DMS114 treated with DMSO at 0.1 percent for 48 hours (cell line): Measurements from ENCODE around the gene C20orf204.
"Not testable (repeated sequence)": the region's sequence is repeated elsewhere in the genome, so short reads cannot be mapped to it uniquely, and the experiment has no call there.

Experiments used
- DNase-seq: peaks from one replicate; lab custom pipeline; 2025; ENCODE audit not compliant: unreplicated experiment; lab: John Stamatoyannopoulos, UW

Gene C20orf204

GRCh38 chr20:64082126-64082731, 46.2 kb downstream of the C20orf204 start:
- DNase-seq: no peak

- DNase-seq: no peak
These were observed 46.9 kb downstream of the C20orf204 start for GRCh38 chr20:64082820-64083377.

- peak; percentile 62 for DNase-seq
These were observed 47.4 kb downstream of the C20orf204 start for GRCh38 chr20:64083378-64083803.

GRCh38 chr20:64083804-64084684, 48.1 kb downstream of the C20orf204 start, which contains the start of gene LKAAEAR1:
Gene LKAAEAR1, minus strand, starts transcription at chr20:64084398. Its CDS starts 179 bp downstream, at chr20:64084219.
- DNase-seq: no peak

- no peak for DNase-seq
These were observed 48.7 kb downstream of the C20orf204 start for GRCh38 chr20:64084685-64085152.

GRCh38 chr20:64086801-64087200, 50.8 kb downstream of the C20orf204 start:
- no peak for DNase-seq

- DNase-seq: not testable (repeated sequence)
These were observed 51.3 kb downstream of the C20orf204 start for GRCh38 chr20:64087226-64087825.

- not testable (repeated sequence) for DNase-seq
These were observed 52.6 kb downstream of the C20orf204 start for GRCh38 chr20:64088586-64088985.
